Adrenal gland (tissue), 5 donors: ENCODE data around the gene PDE9A.

ENCODE experiments used
- POLR2A ChIP-seq, 2 donors: fragments of 450-650 bp; IDR thresholded peaks; one replicate each; pipeline ENCODE4 v1.6.1; 2017; ENCODE audit warnings: antibody characterized with exemption in 2 of 2, mild to moderate bottlenecking in 2 of 2, moderate library complexity in 1 of 2
- TF ChIP-seq, protein P1 (sequence below), 6 experiments: fragments of 450-650 bp in 4 of 6; fragments of 200-600 bp in 2 of 6; sonication (generic) in 1 of 6; IDR thresholded peaks; 1 replicate in 5 of 6; 2 replicates in 1 of 6; pipeline versions ENCODE4 v1.5.1 to v1.8.0; 2016 to 2021; ENCODE audit warnings: antibody characterized with exemption in 6 of 6, mild to moderate bottlenecking in 2 of 6, moderate library complexity in 1 of 6
- donor health status: DM: no; HTN: no; CAD: no.

DNA sequence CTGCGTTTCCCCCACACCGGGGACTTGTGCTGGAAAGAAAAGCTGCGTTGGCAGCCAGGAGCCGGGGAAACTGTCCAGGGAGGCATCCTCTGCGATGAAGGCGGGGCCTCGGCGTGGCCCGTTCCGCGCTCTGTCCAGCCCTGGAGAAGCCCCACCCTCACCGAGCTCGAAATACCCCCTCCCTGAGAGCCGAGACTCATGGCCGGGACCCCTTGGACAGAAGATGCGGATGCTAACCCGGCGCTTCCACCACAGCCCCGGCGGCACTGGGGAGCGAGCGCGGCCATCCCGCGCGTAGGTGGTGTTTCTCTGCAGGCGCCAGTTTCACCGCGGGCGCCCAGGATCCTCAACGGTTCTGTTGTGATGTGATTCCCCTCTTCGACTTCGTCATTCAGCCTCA, 31.6 kb downstream of the PDE9A start:
- TF ChIP-seq, protein P1, sequence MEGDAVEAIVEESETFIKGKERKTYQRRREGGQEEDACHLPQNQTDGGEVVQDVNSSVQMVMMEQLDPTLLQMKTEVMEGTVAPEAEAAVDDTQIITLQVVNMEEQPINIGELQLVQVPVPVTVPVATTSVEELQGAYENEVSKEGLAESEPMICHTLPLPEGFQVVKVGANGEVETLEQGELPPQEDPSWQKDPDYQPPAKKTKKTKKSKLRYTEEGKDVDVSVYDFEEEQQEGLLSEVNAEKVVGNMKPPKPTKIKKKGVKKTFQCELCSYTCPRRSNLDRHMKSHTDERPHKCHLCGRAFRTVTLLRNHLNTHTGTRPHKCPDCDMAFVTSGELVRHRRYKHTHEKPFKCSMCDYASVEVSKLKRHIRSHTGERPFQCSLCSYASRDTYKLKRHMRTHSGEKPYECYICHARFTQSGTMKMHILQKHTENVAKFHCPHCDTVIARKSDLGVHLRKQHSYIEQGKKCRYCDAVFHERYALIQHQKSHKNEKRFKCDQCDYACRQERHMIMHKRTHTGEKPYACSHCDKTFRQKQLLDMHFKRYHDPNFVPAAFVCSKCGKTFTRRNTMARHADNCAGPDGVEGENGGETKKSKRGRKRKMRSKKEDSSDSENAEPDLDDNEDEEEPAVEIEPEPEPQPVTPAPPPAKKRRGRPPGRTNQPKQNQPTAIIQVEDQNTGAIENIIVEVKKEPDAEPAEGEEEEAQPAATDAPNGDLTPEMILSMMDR (IDR thresholded peaks at IDR 0.05) = no peak
- no peak for TF ChIP-seq POLR2A (IDR thresholded peaks at IDR 0.05)
